ENCODE measurements around the gene UNC50.

The UNC50 gene

DNA sequence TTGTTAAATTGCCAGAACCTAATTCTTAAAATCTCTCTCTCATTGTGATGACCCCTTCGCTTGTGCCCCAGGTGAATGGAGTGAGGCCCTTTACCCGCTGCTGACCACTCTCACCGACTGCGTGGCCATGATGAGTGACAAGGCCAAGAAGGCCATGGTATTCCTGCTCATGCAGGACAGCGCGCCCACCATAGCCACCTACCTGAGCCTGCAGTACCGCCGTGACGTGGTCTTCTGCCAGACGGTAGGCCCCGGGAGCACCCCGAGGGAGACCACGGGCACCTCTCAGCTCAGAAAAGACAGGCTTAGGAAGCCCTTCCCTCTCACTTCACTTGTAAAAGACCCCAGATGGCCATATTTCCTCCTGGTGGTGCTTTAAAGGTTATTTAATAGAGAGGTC lies 45.0 kb upstream of the UNC50 start:
- no peak overlapping the region for H3K4me2 ChIP-seq (ENCODE audit: low read length)
- H3K36me3 ChIP-seq (ENCODE audit: insufficient read depth, low read length): no peaks in the 10 kb centered on the region; the same call in 1 of the 2 replicates
- no peaks in the 10 kb centered on the region for H3K27me3 ChIP-seq (ENCODE audit: insufficient read depth, low read length)
- H3K9me2 ChIP-seq (ENCODE audit: low read depth, low read length): no peaks in the 10 kb centered on the region
- H3K4me3 ChIP-seq (ENCODE audit: low read depth, low read length, poor library complexity, severe bottlenecking): no peak overlapping the region
- TF ChIP-seq EZH2 (IDR thresholded peaks at IDR 0.05; ENCODE audit: borderline replicate concordance, low read length): no peak
- TF ChIP-seq, protein P1, sequence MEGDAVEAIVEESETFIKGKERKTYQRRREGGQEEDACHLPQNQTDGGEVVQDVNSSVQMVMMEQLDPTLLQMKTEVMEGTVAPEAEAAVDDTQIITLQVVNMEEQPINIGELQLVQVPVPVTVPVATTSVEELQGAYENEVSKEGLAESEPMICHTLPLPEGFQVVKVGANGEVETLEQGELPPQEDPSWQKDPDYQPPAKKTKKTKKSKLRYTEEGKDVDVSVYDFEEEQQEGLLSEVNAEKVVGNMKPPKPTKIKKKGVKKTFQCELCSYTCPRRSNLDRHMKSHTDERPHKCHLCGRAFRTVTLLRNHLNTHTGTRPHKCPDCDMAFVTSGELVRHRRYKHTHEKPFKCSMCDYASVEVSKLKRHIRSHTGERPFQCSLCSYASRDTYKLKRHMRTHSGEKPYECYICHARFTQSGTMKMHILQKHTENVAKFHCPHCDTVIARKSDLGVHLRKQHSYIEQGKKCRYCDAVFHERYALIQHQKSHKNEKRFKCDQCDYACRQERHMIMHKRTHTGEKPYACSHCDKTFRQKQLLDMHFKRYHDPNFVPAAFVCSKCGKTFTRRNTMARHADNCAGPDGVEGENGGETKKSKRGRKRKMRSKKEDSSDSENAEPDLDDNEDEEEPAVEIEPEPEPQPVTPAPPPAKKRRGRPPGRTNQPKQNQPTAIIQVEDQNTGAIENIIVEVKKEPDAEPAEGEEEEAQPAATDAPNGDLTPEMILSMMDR (IDR thresholded peaks at IDR 0.05; ENCODE audit: low read length): no peak
- H3K79me2 ChIP-seq (ENCODE audit: insufficient read depth, low read length): no peaks in the 10 kb centered on the region
- no peak overlapping the region for H2AFZ ChIP-seq (ENCODE audit: low read length)
- no peak overlapping the region for H3K27ac ChIP-seq (ENCODE audit: low read depth, low read length, poor library complexity, severe bottlenecking)
- no peak overlapping the region for H3K9ac ChIP-seq (ENCODE audit: low read length)
- H4K20me1 ChIP-seq (ENCODE audit: insufficient read depth, low read length): no peaks in the 10 kb centered on the region
- no peaks in the 10 kb centered on the region for H3K9me3 ChIP-seq (ENCODE audit: low read length)
- no peaks in the 10 kb centered on the region for H3F3A ChIP-seq (ENCODE audit: insufficient read depth, low read length)
- peaks cover 37% of the 10 kb centered on the region for H3K4me1 ChIP-seq (ENCODE audit: insufficient read depth, low read length, severe bottlenecking)

DNA sequence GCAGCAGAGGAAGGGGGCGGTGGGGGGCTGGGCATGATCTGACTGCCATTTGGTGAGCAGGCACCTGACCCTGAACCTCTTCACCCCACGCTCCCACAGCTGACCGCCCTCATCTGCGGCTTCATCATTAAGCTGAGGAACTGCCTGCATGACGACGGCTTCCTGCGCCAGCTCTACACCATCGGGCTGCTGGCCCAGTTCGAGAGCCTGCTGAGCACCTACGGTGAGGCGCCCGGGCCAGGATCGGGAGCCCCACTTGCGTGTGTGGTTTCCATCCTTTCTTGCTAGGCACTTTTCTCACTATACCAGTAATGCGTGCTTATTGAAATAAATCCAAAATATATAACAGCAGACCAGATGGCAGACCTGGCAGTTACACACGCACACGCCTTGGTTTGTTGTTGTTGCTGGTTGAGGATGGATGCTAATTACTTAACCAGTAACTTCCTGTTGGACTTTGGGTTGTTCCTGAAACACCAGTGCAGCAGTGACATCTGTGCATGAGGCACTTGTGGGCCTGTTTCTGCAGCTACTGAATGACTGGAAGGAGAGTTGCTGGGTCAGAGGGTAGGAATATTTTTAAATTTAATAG lies 43.8 kb upstream of the UNC50 start:
- TF ChIP-seq EZH2 (IDR thresholded peaks at IDR 0.05; ENCODE audit: borderline replicate concordance, low read length): no peak
- TF ChIP-seq, protein P1 (IDR thresholded peaks at IDR 0.05; ENCODE audit: low read length): no peak
- H3K9ac ChIP-seq (ENCODE audit: low read length): no peak overlapping the region
- H3K9me3 ChIP-seq (ENCODE audit: low read length): no peaks in the 10 kb centered on the region
- H3K27me3 ChIP-seq (ENCODE audit: insufficient read depth, low read length): no peaks in the 10 kb centered on the region
- H3K27ac ChIP-seq (ENCODE audit: low read depth, low read length, poor library complexity, severe bottlenecking): no peak overlapping the region
- H3K4me3 ChIP-seq (ENCODE audit: low read depth, low read length, poor library complexity, severe bottlenecking): no peak overlapping the region
- H3K36me3 ChIP-seq (ENCODE audit: insufficient read depth, low read length): no peaks in the 10 kb centered on the region; the same call in 1 of the 2 replicates
- no peaks in the 10 kb centered on the region for H4K20me1 ChIP-seq (ENCODE audit: insufficient read depth, low read length)
- H3F3A ChIP-seq (ENCODE audit: insufficient read depth, low read length): no peaks in the 10 kb centered on the region
- no peak overlapping the region for H3K4me2 ChIP-seq (ENCODE audit: low read length)
- H3K79me2 ChIP-seq (ENCODE audit: insufficient read depth, low read length): no peaks in the 10 kb centered on the region
- H3K4me1 ChIP-seq (ENCODE audit: insufficient read depth, low read length, severe bottlenecking): peaks cover 29% of the 10 kb centered on the region
- H3K9me2 ChIP-seq (ENCODE audit: low read depth, low read length): no peaks in the 10 kb centered on the region
- no peak overlapping the region for H2AFZ ChIP-seq (ENCODE audit: low read length)

DNA sequence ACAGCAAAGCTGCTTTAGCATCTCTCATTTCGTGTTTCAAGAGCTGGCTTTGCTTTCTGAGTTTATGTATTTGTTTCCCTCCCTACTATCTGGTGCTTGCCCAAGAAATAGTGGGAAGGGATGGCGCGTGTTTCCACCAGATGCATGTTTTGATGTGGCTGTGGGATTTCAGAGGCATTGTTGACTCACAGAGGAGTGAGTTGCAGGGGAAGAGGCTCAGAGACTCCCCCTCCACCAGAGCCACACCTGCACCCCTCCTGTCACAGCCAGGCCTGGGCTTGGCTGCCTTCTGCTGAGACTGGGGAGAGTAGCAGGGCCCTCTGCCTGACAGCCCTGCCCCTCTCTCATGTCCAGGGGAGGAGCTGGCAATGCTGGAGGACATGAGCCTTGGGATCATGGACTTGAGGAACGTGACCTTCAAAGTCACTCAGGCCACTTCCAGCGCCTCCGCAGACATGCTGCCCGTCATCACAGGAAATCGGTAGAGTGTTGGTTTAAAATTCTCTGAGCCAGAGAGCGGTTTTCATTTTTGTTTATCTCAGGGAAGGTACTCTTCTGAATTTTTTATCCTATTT lies 43.0 kb upstream of the UNC50 start:
- no peak overlapping the region for H3K27ac ChIP-seq (ENCODE audit: low read depth, low read length, poor library complexity, severe bottlenecking)
- no peaks in the 10 kb centered on the region for H3K9me3 ChIP-seq (ENCODE audit: low read length)
- H4K20me1 ChIP-seq (ENCODE audit: insufficient read depth, low read length): no peaks in the 10 kb centered on the region
- H3K36me3 ChIP-seq (ENCODE audit: insufficient read depth, low read length): no peaks in the 10 kb centered on the region; the same call in 1 of the 2 replicates
- no peak overlapping the region for H2AFZ ChIP-seq (ENCODE audit: low read length)
- no peaks in the 10 kb centered on the region for H3K27me3 ChIP-seq (ENCODE audit: insufficient read depth, low read length)
- no peaks in the 10 kb centered on the region for H3K79me2 ChIP-seq (ENCODE audit: insufficient read depth, low read length)
- H3K9me2 ChIP-seq (ENCODE audit: low read depth, low read length): no peaks in the 10 kb centered on the region
- no peak overlapping the region for H3K4me3 ChIP-seq (ENCODE audit: low read depth, low read length, poor library complexity, severe bottlenecking)
- peaks cover 22% of the 10 kb centered on the region for H3K4me1 ChIP-seq (ENCODE audit: insufficient read depth, low read length, severe bottlenecking)
- H3K9ac ChIP-seq (ENCODE audit: low read length): no peak overlapping the region
- H3F3A ChIP-seq (ENCODE audit: insufficient read depth, low read length): no peaks in the 10 kb centered on the region
- no peak overlapping the region for H3K4me2 ChIP-seq (ENCODE audit: low read length)
- no peak for TF ChIP-seq EZH2 (IDR thresholded peaks at IDR 0.05; ENCODE audit: borderline replicate concordance, low read length)
- TF ChIP-seq, protein P1 (IDR thresholded peaks at IDR 0.05; ENCODE audit: low read length): no peak
